GM10847 (cell line): Measurements from ENCODE around the gene UBR1.

Experiments
- POLR2A ChIP-seq: IDR thresholded peaks from 2 replicates; pipeline ENCODE4 v1.6.1; 2011; ENCODE audit not compliant: insufficient read length; ENCODE audit errors: extremely low read depth

The UBR1 gene

GRCh38 chr15:43094416-43095030, 11.3 kb downstream of the UBR1 start:
- TF ChIP-seq POLR2A: no peak

- TF ChIP-seq POLR2A: no peak
Observed at GRCh38 chr15:43093026-43093425, 12.8 kb downstream of the UBR1 start.

GRCh38 chr15:43091859-43092258, 14.0 kb downstream of the UBR1 start:
- no peak for TF ChIP-seq POLR2A

DNA sequence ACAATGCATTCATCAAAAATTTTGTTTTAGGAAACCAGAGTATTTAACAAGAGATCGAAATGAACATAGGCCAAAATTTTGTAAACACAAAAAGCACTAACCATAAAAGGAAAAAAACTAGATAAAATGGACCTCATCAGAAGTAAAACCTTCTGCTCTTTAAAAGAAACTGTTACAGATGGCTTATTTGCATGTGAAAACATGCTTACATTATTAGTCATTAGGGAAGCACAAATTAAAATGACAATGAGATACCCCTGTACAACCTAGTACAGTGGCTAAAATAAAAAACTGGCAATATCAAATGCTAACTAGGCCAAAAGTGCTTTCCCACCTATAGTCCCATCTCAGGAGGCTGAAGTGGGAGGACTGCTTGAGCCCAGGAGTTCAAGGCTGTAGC, 19.3 kb downstream of the UBR1 start:
- no peak for TF ChIP-seq POLR2A

GRCh38 chr15:43085921-43086320, 19.9 kb downstream of the UBR1 start:
- TF ChIP-seq POLR2A: no peak

DNA sequence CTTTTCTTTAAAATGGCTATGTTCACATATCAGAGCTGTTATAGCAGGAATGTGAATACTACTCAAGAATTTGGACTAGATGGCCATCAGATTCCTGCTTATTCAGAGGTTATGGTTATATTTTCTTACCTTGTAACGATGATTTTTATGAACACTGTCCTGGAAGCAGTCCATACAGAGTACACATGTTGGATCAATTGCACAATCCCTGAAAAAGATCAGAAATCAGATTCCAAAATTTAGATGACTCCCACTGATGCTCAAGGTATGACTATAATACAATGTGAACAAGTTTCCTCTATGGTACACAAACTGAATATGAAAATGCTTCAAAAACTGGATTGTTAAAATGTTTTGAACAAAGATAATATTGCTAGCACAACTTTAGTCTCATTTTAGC, 23.3 kb downstream of the UBR1 start:
- no peak for TF ChIP-seq POLR2A

DNA sequence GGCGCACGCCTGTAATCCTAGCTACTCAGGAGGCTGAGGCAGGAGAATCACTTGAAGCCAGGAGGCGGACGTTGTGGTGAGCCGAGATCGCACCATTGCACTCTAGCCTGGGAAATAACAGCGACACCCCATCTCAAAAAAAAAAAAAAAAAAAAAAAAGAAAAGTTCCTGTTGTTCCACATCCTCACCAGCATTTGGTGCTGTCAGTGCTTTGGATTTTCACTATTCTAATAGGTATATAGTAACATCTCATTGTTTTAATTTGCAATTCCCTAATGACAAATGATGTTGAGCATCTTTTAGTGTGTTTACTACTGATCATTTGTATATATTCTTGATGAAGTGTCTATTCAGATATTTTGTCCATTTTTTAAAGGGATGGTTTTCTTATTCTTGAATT, 24.6 kb downstream of the UBR1 start:
- TF ChIP-seq POLR2A: no peak

- TF ChIP-seq POLR2A: no peak
Observed at GRCh38 chr15:43071451-43071850, 34.4 kb downstream of the UBR1 start.

- no peak for TF ChIP-seq POLR2A
Observed at GRCh38 chr15:43070893-43071292, 34.9 kb downstream of the UBR1 start.

- TF ChIP-seq POLR2A: no peak
Observed at GRCh38 chr15:43070249-43070648, 35.6 kb downstream of the UBR1 start.

DNA sequence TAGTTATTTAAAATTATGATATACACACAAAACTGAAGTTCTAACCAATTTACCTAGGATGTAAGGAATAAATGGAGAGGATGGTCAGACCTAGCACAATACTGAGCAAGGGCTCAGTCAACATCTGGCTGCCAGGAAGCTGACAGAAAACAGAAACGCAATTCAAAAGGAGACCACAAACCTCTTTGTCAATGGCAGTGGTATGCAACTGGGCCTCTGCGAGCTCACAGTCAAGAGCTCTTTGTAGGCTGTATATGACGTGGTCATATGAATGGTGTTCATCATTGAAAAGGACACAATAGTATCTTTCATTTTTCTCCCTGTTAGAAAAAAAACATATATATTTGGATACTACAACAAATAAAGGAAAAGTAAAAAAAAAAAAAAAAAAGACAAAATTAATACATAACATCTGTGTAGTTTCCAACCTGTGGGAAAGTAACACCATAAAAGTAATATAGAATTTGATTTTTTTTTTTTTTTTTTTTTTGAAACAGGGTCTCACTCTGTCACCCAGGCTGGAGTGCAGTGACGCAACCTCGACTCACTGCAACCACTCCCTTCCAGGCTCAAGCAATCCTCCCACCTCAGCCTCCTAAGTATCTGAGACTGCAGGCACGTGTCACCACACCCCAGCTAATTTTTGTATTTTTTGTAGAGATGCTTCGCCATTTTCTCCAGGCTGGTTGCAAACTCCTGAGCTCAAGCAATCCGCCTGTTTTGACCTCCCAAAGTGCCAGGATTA, 37.9 kb downstream of the UBR1 start:
- TF ChIP-seq POLR2A: no peak

DNA sequence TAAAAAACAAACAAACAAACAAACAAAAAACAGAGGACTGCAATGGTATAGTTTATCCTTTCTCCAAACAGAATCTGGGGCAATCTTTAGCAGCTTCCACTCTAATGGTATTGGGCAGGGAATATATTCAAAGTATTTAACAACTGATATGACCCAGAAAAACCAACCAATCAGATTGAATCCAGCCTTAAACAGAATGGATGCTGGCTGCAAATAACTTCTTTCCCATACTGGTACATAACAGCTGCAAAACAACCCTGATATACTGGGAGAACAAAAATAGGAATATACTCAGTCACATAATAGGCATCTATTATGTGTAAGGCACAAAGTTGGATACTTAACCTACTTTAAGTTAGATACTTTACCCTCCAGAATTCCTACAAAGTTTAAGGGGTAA, 49.1 kb downstream of the UBR1 start:
- TF ChIP-seq POLR2A: no peak

- no peak for TF ChIP-seq POLR2A
Observed at GRCh38 chr15:43052860-43053259, 53.0 kb downstream of the UBR1 start.

DNA sequence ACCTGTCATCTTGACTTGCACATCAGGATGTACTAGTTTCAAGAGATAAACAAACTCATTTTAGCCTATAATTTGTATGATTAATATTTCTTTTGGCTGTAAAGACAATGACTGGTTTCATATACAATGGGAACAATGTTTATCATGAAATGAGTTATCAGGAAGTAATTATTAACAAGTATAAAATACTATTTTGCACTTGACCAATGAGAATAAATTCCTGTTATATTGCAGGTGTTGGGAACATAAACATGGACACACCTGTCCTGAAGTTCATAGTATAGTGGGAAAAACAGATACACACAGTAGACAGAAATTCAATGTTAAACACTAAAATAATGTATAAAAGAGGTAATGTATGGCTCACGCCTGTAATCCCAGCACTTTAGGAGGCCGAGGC, 56.9 kb downstream of the UBR1 start:
- TF ChIP-seq POLR2A: no peak

- TF ChIP-seq POLR2A: no peak
Observed at GRCh38 chr15:43046484-43046883, 59.4 kb downstream of the UBR1 start.

DNA sequence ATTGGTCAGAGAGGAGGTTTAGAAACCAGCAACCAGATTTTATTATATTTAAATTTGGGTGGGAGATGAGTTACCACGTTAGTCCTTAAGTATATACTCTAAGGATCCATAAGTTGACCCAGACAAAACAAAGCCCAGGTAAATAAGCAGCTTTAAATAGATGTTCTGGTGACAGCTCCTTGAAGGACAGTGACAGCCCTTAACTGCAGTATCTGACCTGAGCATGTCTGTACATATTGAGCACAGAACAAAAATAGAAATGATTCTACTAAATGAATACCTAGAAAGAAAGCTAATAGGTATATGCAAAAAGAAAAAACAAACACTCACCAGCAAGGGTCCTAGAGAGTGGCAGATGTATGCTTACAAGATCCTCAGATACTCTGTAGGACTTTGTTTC, 63.0 kb downstream of the UBR1 start:
- TF ChIP-seq POLR2A: no peak

DNA sequence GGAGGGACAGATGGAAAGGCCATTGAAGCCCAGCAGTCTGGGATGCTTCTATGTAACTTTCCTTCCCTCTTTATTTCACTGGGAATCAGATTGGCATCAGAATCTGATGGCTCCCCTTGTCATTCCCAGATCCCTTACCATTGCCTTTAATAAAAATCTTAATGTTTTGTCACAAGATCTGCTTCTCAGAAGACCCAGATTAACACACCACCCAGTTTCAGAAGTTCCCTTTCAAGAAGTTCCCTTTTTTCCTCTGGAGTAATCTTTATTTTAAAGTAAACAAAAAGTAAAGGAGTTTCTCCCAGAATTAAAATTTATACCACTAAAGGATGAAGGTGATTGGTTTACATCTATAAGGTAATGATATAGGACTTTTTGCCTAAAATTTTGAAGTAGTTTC, 76.4 kb downstream of the UBR1 start:
- TF ChIP-seq POLR2A: no peak
